Right lobe of liver (tissue), 6 donors: ENCODE data around the gene PRRT1. TPM values are rescaled to one million over a fixed set of nuclear protein-coding genes. Genes with fewer than 3 reads are reported as not detected.

Experiments
- ATAC-seq, 4 donors: fragments of 200-7000 bp; cut with Tn5 transposase; one replicate each; pipeline ENCODE4 v1.9.1; 2020; ENCODE audit warnings: mild to moderate bottlenecking in 4 of 4, moderate library complexity in 4 of 4
- DNase-seq, 3 donors: peaks; one replicate each; pipeline ENCODE4 v3.0.0-alpha.2; 2020
- H3K27ac ChIP-seq, 3 donors: fragments of 200-600 bp; one replicate each; pipeline ENCODE4 v1.8.0; 2022
- H3K27me3 ChIP-seq, 2 donors: fragments of 200-600 bp; one replicate each; pipeline ENCODE4 v1.8.0; 2022
- H3K36me3 ChIP-seq, 4 donors: fragments of 200-600 bp; sonication (generic) in 1 of 4; one replicate each; pipeline versions ENCODE4 v1.5.1 to v1.8.0; 2017 to 2022; ENCODE audit warnings: control low read depth in 1 of 4
- H3K4me1 ChIP-seq, 4 donors: fragments of 200-600 bp; sonication (generic) in 1 of 4; one replicate each; pipeline versions ENCODE4 v1.5.1 to v1.8.0; 2017 to 2022; ENCODE audit warnings: control low read depth in 1 of 4
- H3K4me3 ChIP-seq, 3 donors: fragments of 200-600 bp; one replicate each; pipeline ENCODE4 v1.8.0; 2022
- H3K9me3 ChIP-seq, 4 donors: fragments of 200-600 bp; sonication (generic) in 1 of 4; one replicate each; pipeline versions ENCODE4 v1.5.1 to v1.8.0; 2017 to 2022; ENCODE audit warnings: control low read depth in 1 of 4
- POLR2A ChIP-seq: fragments of 450-650 bp; IDR thresholded peaks from one replicate; pipeline ENCODE4 v1.6.1; 2017; ENCODE audit warnings: antibody characterized with exemption, mild to moderate bottlenecking
- WGBS: methylation state at CpG from one replicate; pipeline ENCODE4 v1.1.6; 2018; ENCODE audit warnings: low coverage, low lambda C conversion rate; ENCODE audit not compliant: insufficient coverage; ENCODE audit errors: missing lambda C conversion rate; 5-methylcytosine and 5-hydroxymethylcytosine counted together
- intact Hi-C, 2 donors: fragments of 100-400 bp; cut with DNase I; formaldehyde crosslinking; loops; one replicate each; pipeline versions ENCODE4 v1.11.2 to v1.14.1; 2022
- total RNA-seq, 6 experiments: library from RNA; depleted of rRNA in 2 of 6; stranded (reverse); fragments of >200 nt in 2 of 6; fragmentation: NEBNext Ultra II Directional in 3 of 6; extraction: Animal tissue kit (Norgen Biotek cat#: 25700) in 3 of 6; gene quantifications; one replicate each; pipeline versions ENCODE4 v1.1.0 to v1.2.4, GENCODE V29; 2016 to 2023
- TF ChIP-seq, protein P1 (sequence below), 4 donors: fragments of 200-600 bp in 3 of 4; fragments of 450-650 bp in 1 of 4; IDR thresholded peaks; one replicate each; pipeline versions ENCODE4 v1.5.1 to v1.8.0; 2016 to 2022; ENCODE audit warnings: antibody characterized with exemption in 4 of 4, mild to moderate bottlenecking in 2 of 4
- donor health status: DM: no; HTN: yes; CAD: no.
- donor health status: DM: no; HTN: no; CAD: no.
- donor health status: DM: no; HTN: no; CAD: no.
- donor health status: DM: no; HTN: yes; CAD: no.
- donor health status: DM: no; HTN: yes; CAD: no.

The PRRT1 gene
- total RNA-seq, 6 experiments from 2014 or later: 0.13 to 0.29 (median 0.24) TPM; not detected in 2

DNA sequence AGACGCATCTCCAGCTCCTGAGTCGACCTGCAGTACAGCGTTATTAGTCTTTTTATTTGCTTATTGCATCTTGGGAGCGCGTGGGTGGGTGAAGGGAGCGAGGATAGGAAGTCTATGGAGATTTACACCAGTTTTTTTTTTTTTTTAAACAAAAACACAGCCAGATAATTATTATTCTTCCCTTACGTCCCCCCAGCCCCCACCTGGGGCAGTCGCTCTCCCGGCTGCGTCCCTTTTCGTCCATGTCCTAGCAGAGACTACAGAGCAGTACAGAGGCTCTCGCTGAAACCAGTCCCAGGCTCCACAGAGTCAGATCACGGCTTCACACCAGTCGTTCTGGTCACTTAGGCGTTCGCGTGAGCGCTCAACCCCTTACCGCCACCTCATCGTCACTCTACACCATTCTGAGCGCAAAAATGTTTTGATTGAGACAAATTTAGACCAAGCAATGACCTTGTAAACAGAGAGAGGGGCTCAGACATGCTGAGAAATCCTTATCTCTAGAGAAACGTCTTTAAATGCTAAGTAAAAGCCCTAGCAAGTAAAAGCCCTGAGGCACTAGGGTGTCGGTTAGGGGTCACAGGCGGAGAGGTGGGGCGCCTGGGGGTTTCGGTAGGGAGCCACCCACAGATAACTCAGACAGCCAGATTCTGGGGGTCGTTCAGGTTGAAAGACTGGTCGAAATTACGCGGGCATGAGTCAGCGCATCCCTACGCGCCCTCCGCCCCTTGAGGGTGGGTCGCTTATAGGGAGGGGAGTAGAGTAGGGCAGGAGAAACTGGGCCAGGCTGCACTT, 1.2 kb upstream of the PRRT1 start:
- DNase-seq (no peak), ATAC-seq (peak in 1 of 4 donors; percentile 1)
- Histone ChIP-seq H3K36me3 (peaks cover 0 to 13% (median 0%) of the 10 kb centered on the region in 4 donors), H3K4me1 (peaks cover 0 to 7% (median 0%) of the 10 kb centered on the region in 4 donors), H3K27ac (peak overlapping the region; percentile 63 to 75 (median 74)), H3K27me3 (peaks cover 0 to 6% of the 10 kb centered on the region in 2 donors), H3K4me3 (peak overlapping the region; percentile 74 to 78 (median 78)), H3K9me3 (no peaks in the 10 kb centered on the region)
- 52% methylated on average over 27 of the region's 35 CpGs for WGBS
- TF ChIP-seq, protein P1, sequence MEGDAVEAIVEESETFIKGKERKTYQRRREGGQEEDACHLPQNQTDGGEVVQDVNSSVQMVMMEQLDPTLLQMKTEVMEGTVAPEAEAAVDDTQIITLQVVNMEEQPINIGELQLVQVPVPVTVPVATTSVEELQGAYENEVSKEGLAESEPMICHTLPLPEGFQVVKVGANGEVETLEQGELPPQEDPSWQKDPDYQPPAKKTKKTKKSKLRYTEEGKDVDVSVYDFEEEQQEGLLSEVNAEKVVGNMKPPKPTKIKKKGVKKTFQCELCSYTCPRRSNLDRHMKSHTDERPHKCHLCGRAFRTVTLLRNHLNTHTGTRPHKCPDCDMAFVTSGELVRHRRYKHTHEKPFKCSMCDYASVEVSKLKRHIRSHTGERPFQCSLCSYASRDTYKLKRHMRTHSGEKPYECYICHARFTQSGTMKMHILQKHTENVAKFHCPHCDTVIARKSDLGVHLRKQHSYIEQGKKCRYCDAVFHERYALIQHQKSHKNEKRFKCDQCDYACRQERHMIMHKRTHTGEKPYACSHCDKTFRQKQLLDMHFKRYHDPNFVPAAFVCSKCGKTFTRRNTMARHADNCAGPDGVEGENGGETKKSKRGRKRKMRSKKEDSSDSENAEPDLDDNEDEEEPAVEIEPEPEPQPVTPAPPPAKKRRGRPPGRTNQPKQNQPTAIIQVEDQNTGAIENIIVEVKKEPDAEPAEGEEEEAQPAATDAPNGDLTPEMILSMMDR (IDR thresholded peaks at IDR 0.05): no peak
- TF ChIP-seq POLR2A: no peak
- intact Hi-C loops: loop anchor here in 1 of 2 donors (5.0 kb wide), 1 partner anchor 36 kb away; no protein-coding TSS in a partner anchor

DNA sequence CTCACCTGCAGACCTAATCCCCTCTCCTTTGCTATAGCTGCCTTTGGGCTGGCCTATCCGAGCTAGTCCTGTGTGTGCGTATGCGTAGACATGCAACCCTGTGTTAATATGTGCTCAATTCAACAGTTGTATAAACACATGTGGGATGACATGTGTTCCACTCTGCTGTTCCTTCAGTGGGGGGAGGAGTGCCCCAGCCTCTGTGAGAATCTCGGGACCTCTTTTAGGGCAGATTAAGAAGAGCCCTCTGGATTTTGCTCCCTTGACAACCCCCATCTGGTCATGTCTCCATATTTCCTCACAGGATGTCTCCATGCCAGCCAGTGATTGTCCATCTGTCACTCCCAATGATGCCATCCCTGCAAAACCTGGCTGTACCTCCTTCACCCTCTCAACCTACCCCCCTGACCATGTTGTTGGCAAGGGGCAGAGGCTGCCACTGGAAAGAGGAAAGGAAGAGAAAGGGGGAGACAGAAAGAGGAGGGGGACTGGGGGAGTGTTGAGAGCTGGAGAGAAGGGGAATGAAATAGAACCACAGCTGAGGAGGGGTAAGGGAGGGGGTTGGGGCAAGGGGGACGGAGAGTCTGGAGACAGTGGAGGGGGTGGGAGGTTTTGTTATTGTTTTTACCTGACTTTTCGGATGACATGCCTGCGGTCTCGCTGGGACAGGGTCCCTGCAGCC, 417 bp downstream of the PRRT1 start:
- intact Hi-C loops: loop anchor here in 1 of 2 donors (5.0 kb wide), 1 partner anchor 34 kb away; no protein-coding TSS in a partner anchor
- Histone ChIP-seq H3K9me3 (no peaks in the 10 kb centered on the region), H3K4me3 (no peak overlapping the region), H3K27me3 (peaks cover 0 to 6% of the 10 kb centered on the region in 2 donors), H3K36me3 (peaks cover 0 to 2% (median 0%) of the 10 kb centered on the region in 4 donors), H3K27ac (no peak overlapping the region), H3K4me1 (peaks cover 0 to 7% (median 0%) of the 10 kb centered on the region in 4 donors)
- no peak for TF ChIP-seq POLR2A
- TF ChIP-seq, protein P1 (IDR thresholded peaks at IDR 0.05): no peak
- whole genome bisulfite sequencing: 56% methylated on average over 8 of the region's 8 CpGs
- DNase-seq: no peak
- ATAC-seq: no peak

DNA sequence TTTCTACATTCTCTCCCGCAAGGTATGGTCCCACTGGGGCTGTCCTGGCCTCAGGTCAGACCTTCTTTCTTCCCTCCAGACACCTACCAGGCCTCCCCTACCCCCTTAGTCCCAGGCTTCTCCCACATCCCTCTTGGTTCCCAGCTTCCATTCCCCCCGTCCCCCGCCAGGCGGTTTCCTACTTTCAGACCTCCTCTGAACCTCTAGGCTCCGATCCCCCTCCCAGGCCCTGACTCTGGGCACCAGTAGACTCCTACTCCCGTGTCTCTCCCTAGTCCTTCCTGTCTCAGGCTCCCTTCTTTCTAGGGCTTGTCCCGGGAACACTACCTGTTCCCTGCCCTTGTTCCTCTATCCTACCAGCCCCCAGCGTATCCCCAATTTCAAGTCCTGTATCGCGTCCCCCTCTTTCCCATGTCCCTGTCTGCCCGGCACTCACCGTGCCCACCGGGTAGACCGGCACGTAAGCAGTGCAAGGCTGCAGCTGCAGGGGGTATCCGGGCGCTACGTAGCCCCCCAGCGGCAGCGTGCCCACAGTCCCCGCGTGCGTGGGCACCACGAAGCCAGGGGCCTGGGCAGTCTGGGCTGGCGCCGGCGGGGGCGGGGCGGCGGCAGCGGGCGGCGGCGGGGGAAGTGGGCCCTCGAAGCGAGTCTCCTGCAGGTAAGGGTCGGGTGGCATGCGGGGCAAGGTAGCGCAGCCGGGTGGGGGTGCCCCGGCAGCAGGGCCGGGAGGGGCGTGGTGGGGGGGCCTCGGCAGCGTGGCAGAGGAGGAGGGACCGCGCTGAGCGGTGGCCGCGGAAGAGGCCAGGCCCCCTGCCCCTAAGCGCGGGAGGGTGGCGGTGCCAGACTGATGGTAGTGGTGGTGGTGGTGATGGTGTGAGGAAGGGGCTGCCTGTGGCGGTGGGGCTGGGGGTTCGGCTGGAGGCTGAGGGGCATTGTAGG, 1.5 kb downstream of the PRRT1 start:
- no peak overlapping the region for H3K4me3 ChIP-seq
- DNase-seq: no peak
- WGBS: 47% methylated on average over 34 of the region's 55 CpGs
- no peaks in the 10 kb centered on the region for H3K9me3 ChIP-seq
- peaks cover 0 to 7% (median 0%) of the 10 kb centered on the region in 4 donors for H3K4me1 ChIP-seq
- ATAC-seq: no peak
- TF ChIP-seq POLR2A: no peak
- TF ChIP-seq, protein P1 (IDR thresholded peaks at IDR 0.05): no peak
- no peak overlapping the region for H3K27ac ChIP-seq
- no peaks in the 10 kb centered on the region for H3K36me3 ChIP-seq
- intact Hi-C loops: loop anchor here in 1 of 2 donors (5.0 kb wide), 1 partner anchor 33 kb away; no protein-coding TSS in a partner anchor
- peaks cover 0 to 6% of the 10 kb centered on the region in 2 donors for H3K27me3 ChIP-seq
